ENCODE data around the gene ATN1.

Gene ATN1

DNA sequence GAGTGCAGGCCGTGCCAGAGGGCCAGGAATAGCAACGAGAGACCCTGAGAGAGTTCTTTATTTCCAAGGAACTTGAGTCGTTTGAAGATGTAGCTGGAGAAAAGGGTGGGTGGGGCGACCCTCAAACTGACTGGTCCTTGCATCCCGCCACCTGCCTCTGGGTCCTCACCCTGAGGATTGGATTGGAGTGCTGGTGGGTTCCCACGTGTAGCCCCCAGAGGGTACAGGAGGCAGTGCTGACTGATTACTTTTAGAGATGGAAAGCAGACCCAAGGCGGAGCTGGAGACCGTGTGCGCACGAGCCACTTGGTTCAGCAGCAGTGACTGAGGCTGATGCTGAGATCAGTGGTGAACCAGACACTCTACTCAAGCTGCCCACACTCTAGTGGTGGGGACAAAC, 49.9 kb downstream of the ATN1 start:
- DNase-seq = no peak

DNA sequence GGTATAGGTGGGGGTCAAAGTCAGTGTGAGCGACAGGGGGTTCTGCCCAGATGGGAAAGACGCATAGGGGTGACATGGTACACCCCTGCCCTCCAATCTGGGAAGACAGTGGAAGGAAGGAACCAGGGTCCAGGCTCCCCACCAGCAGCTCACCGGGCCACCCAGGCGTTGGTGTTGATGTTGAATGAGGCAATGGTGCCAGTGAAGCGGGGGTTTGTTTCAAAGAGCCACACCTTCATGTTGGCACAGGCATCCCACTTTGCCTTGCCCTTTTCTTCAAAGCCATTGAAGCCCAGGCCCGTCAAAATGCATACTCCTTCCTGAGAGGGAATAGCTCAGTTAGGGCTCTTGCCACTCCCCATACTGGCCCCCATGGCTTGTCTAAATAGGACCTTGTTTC, 50.4 kb downstream of the ATN1 start:
- no peak for DNase-seq

DNA sequence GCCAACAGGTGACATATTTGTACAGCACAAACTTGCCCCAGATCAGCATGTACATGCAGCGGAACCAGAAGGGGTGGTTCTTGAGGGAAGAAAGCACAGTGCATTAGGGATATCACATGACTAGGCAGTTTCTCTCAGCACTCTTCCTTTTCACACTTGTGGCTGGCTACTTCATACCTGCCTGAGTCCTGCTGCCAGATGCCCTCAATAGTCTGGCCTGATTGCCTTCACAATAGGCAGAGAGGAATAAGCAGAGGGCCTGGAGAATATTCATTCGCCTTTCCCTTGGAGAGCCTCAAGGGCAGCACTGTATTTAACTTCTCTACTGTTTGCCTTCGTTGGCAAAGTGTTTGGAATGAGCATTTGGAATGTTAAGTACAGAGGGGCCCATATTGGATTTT, 50.9 kb downstream of the ATN1 start:
- DNase-seq = no peak

DNA sequence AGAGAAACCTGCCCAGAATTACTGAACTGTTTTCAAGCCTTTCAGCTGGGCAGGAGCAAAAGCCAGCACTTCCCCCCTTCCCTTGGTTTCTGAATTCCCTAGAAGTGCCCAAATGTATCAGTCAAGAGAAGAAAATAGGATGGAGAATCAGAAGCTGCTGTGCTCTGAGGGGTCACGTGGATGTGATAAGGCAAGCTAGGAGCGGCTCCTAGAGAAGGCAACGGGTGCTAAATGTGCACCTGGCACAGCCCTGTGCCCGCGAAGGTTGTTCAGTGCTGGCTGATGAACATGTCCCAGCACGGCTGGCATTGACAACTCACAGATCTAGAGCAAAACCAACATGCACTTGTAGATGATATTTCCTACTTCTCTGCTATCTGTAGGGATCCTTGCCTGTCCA, 51.3 kb downstream of the ATN1 start:
- no peak for DNase-seq

DNA sequence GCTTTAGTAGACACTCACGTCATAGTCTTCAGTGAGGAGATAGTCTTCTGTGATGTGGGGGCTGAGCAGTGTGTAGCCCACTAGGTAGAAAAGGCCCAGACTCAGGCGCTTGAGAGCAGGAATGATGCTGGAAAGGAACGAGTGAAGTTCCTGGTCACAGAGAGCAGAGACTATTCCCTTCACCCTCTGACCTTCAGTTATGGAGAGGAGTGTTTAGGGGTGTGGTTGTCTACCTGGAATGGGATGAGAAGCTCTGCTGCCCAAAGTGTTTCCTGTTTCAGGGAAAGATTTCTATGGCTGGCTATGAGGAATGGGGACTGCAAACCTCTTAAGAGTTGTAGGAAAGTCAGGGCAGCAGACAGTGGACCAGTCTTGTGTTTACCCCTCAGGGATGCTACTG, 51.7 kb downstream of the ATN1 start:
- DNase-seq = no peak

DNA sequence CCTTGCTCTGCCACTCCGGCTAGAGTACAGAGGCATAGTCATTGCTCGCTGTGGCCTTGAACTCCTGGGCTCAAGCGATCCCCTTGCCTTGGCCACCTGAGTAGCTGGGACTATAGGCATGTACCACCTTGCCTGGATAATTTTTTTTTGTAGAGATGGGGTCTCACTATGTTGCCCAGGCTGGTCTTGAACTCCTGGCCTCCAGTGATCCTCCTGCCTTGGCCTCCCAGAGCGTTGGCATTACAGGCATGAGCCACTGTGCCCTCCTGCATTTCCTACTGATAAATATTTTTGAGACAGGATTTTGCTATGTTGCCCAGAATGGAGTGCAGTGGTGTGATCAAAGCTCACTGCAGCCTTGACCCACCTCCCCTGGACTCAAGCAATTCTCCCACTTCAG, 52.3 kb downstream of the ATN1 start:
- no peak for DNase-seq

DNA sequence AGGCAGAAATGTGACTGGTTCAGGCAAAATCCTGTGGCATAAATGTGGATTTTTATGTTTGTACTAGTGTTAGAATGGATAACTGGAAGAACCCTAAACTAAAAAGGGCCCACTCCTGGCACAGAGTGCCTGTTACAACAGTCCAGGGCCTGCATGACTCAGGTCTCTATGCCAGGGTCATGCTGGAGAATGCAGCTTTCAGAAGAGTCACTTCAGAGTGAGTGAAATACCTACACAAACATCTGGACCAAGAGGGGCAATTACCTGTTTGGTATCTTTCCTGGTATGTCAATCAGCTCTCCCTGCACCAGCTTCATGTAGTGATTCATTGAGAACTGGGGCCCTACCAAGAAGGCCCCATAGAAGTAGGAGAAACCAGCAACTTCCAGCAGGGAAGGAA, 53.0 kb downstream of the ATN1 start:
- no peak for DNase-seq

DNA sequence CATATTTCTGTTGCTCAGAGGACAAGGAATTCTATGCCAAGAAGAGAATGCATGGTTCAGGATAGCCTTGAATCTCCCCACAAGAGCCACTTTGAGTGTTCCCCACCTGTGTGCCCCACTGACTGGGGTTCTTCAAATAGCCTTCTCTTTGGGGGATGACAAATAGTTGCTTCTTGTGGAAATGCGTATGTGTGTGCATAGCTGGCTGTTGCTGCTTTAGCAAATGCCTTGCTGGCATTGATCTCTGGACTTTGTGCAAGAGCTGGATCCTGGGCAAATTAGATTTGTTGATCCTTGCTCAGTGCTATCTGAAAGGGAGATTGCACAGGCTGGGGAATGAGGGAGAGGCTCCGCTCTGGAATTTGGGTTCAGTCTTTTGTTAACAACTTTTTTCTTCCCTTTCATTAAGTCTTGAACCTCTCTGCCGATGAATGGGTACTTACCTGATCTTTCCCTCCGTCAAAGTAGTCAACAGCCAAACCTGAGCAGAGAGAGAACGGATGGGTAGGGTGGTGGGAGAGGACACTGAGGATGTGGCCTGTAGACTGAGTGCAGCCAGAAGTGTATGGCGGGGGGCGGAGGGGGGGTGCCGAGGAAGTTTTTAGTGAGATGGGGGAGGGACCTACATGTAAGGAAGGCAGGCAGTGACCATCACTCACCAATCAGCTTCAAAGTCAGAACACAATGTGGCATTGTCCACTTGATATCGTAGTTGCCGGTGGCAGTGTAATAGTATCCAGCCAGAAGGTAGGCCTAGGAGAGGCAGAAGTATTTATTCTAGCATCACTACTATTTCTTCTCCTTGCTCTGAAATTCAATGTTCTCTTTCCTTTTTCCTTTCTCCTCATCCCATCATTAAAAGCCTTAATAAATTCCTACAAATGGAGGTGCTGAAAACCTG, 53.6 kb downstream of the ATN1 start:
- DNase-seq = no peak

DNA sequence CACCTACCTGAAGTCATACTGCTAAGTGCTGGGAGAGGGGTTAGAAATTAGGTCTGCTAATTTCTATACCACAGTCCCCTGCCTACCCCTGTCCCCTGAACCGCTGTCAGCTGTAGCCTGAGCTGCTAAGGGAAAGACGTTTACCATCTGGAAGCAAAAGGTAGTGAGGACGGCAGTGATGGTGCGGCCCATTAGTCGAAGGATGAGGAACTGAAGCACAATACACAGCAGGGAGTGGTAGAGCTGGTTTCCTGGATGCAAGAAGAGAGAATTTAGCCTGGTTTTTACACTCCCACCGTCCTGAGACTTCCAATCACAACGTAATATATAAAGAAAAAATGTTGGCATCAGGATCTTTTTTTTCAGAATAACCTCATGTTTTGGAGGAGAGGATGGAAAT, 54.8 kb downstream of the ATN1 start:
- no peak for DNase-seq

DNA sequence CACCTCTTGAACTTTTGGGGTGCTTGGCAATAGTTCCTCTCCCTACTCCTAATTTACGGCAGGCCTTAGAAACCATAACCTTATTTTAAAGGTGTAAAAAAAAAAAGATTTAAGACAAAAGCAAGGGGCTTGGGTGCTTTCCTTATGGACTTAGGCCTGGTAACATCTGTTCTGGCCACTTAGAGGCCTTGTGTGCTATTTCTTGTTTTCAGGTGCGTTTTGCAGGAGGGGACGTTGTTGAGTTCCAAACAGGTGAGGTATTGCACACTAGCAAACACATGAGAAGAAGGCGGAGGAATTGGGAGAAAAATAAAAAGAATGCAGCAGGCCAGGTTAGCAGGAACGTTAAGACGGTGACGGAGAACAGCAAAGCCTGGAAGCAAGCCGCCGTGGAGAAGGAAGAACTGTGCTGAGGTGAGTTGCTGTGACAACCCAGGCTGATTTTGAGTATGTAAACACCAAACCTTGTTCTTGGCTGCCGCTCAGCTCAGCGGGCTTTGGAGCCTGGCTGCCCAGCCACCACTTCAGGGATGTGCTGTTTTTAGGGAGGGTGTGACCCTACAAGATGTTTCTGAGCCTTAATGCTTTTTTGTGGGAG, 60.3 kb downstream of the ATN1 start:
- DNase-seq = no peak

Data from NCI-H1105 (cell line).